HepG2 (cell line): Measurements from ENCODE around the gene MACROD2.

Experiments
- CBFB ChIP-seq: sonication (generic); formaldehyde crosslinking; IDR thresholded peaks from 2 replicates; pipeline ENCODE4 v1.4.0; 2020; ENCODE audit warnings: missing genetic modification reagents
- EZH2 ChIP-seq: conservative IDR thresholded peaks from 2 replicates; pipeline ENCODE4 v1.6.1; 2012; ENCODE audit warnings: mild to moderate bottlenecking, low read depth, low read length, moderate library complexity
- KDM5A ChIP-seq: fragments of 200-600 bp; sonication (generic); IDR thresholded peaks from 2 replicates; pipeline ENCODE4 v1.7.0; 2018; ENCODE audit warnings: antibody characterized with exemption, mild to moderate bottlenecking, low read length, borderline replicate concordance
- RELA ChIP-seq: sonication (generic); formaldehyde crosslinking; IDR thresholded peaks from 2 replicates; pipeline ENCODE4 v1.4.0; 2020; ENCODE audit warnings: missing genetic modification reagents
- TF ChIP-seq, protein P1 (sequence below): sonication (generic); formaldehyde crosslinking; IDR thresholded peaks from 2 replicates; pipeline ENCODE4 v1.5.0; 2020; ENCODE audit warnings: mild to moderate bottlenecking, missing genetic modification reagents, moderate library complexity
- TF ChIP-seq, protein P2 (sequence below): sonication (generic); formaldehyde crosslinking; IDR thresholded peaks from 2 replicates; pipeline ENCODE4 v1.4.0; 2020; ENCODE audit warnings: missing genetic modification reagents

DNA sequence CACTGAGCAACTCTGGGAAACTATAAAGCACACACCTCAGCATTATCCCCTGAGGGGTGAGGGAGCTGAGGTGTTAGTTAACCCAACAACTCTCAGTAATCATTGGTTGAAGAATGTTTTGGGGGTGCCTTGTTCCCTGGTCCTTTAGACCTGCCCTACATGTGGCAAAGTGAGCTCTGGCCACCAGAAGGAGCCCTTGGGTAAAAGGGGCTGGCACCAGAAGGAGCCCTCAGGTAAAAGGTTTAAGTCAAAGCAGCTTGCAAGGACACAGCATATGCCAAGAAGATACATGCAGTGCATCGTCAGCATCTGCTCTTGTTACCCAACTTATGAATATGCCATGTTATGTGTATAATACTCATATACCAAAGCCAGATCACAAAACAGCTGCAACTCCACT is 1496.3 kb downstream of the MACROD2 start:
- TF ChIP-seq CBFB (CRISPR knock-in tag) (no peak), KDM5A (no peak), RELA (CRISPR knock-in tag) (no peak), EZH2 (no peak)
- TF ChIP-seq, protein P1, sequence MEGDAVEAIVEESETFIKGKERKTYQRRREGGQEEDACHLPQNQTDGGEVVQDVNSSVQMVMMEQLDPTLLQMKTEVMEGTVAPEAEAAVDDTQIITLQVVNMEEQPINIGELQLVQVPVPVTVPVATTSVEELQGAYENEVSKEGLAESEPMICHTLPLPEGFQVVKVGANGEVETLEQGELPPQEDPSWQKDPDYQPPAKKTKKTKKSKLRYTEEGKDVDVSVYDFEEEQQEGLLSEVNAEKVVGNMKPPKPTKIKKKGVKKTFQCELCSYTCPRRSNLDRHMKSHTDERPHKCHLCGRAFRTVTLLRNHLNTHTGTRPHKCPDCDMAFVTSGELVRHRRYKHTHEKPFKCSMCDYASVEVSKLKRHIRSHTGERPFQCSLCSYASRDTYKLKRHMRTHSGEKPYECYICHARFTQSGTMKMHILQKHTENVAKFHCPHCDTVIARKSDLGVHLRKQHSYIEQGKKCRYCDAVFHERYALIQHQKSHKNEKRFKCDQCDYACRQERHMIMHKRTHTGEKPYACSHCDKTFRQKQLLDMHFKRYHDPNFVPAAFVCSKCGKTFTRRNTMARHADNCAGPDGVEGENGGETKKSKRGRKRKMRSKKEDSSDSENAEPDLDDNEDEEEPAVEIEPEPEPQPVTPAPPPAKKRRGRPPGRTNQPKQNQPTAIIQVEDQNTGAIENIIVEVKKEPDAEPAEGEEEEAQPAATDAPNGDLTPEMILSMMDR (CRISPR knock-in tag): no peak
- TF ChIP-seq, protein P2, sequence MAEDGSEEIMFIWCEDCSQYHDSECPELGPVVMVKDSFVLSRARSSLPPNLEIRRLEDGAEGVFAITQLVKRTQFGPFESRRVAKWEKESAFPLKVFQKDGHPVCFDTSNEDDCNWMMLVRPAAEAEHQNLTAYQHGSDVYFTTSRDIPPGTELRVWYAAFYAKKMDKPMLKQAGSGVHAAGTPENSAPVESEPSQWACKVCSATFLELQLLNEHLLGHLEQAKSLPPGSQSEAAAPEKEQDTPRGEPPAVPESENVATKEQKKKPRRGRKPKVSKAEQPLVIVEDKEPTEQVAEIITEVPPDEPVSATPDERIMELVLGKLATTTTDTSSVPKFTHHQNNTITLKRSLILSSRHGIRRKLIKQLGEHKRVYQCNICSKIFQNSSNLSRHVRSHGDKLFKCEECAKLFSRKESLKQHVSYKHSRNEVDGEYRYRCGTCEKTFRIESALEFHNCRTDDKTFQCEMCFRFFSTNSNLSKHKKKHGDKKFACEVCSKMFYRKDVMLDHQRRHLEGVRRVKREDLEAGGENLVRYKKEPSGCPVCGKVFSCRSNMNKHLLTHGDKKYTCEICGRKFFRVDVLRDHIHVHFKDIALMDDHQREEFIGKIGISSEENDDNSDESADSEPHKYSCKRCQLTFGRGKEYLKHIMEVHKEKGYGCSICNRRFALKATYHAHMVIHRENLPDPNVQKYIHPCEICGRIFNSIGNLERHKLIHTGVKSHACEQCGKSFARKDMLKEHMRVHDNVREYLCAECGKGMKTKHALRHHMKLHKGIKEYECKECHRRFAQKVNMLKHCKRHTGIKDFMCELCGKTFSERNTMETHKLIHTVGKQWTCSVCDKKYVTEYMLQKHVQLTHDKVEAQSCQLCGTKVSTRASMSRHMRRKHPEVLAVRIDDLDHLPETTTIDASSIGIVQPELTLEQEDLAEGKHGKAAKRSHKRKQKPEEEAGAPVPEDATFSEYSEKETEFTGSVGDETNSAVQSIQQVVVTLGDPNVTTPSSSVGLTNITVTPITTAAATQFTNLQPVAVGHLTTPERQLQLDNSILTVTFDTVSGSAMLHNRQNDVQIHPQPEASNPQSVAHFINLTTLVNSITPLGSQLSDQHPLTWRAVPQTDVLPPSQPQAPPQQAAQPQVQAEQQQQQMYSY (CRISPR knock-in tag): no peak
